HG03354 (cell line): ENCODE data around the gene UPK3BL1.

Experiments
- ATAC-seq: cut with Tn5 transposase; IDR thresholded peaks from one replicate; pipeline ENCODE4 v1.9.1; 2021; ENCODE audit warnings: mild to moderate bottlenecking; ENCODE audit not compliant: unreplicated experiment, poor library complexity, severe bottlenecking

UPK3BL1 gene

GRCh38 chr7:102593637-102594334, 48.8 kb downstream of the UPK3BL1 start:
- ATAC-seq, result peak; percentile 65

- ATAC-seq, result peak; percentile 58
Measured at GRCh38 chr7:102592477-102593019, 50.0 kb downstream of the UPK3BL1 start.

GRCh38 chr7:102589857-102590256, 52.7 kb downstream of the UPK3BL1 start:
- ATAC-seq, result peak; percentile 44
